ENCODE measurements around the gene SPRYD4.

The SPRYD4 gene

GRCh38 chr12:56457817-56458216 is 10.6 kb upstream of the SPRYD4 start:
- no peak for TF ChIP-seq ZFX (IDR thresholded peaks at IDR 0.05; ENCODE audit: borderline replicate concordance)
- TF ChIP-seq CTCF (IDR thresholded peaks at IDR 0.05), result no peak
- no peak overlapping the region for H3K27ac ChIP-seq

GRCh38 chr12:56461235-56462159 is 6.9 kb upstream of the SPRYD4 start:
- no peak overlapping the region for H3K27ac ChIP-seq
- TF ChIP-seq CTCF (IDR thresholded peaks at IDR 0.05), result no peak
- no peak for TF ChIP-seq ZFX (IDR thresholded peaks at IDR 0.05; ENCODE audit: borderline replicate concordance)

GRCh38 chr12:56462565-56462964 is 5.8 kb upstream of the SPRYD4 start:
- no peak overlapping the region for H3K27ac ChIP-seq
- no peak for TF ChIP-seq CTCF (IDR thresholded peaks at IDR 0.05)
- no peak for TF ChIP-seq ZFX (IDR thresholded peaks at IDR 0.05; ENCODE audit: borderline replicate concordance)

- TF ChIP-seq CTCF (IDR thresholded peaks at IDR 0.05) (no peak), ZFX (IDR thresholded peaks at IDR 0.05; ENCODE audit: borderline replicate concordance) (no peak)
- H3K27ac ChIP-seq, result peak overlapping the region; percentile 91
Observed at GRCh38 chr12:56469007-56469930, 891 bp downstream of the SPRYD4 start.

GRCh38 chr12:56474389-56474788 is 6.0 kb downstream of the SPRYD4 start:
- H3K27ac ChIP-seq, result no peak overlapping the region

GRCh38 chr12:56476143-56476542 is 7.8 kb downstream of the SPRYD4 start:
- no peak overlapping the region for H3K27ac ChIP-seq
- TF ChIP-seq ZFX (IDR thresholded peaks at IDR 0.05; ENCODE audit: borderline replicate concordance) (no peak), CTCF (IDR thresholded peaks at IDR 0.05) (no peak)

More at GRCh38 chr12:56474389-56474788, 6.0 kb downstream of the SPRYD4 start:
- TF ChIP-seq ZFX (IDR thresholded peaks at IDR 0.05; ENCODE audit: borderline replicate concordance) (no peak), CTCF (IDR thresholded peaks at IDR 0.05) (no peak)
